ENCODE data around the gene LILRA2. TPM values are rescaled to one million over a fixed set of nuclear protein-coding genes. Genes with fewer than 3 reads are reported as not detected.

The LILRA2 gene
- polyA plus RNA-seq, 1 donor from 2014 or later = not detected

GRCh38 chr19:54612428-54612827 is 38.8 kb downstream of the LILRA2 start:
- TF ChIP-seq, protein P1, sequence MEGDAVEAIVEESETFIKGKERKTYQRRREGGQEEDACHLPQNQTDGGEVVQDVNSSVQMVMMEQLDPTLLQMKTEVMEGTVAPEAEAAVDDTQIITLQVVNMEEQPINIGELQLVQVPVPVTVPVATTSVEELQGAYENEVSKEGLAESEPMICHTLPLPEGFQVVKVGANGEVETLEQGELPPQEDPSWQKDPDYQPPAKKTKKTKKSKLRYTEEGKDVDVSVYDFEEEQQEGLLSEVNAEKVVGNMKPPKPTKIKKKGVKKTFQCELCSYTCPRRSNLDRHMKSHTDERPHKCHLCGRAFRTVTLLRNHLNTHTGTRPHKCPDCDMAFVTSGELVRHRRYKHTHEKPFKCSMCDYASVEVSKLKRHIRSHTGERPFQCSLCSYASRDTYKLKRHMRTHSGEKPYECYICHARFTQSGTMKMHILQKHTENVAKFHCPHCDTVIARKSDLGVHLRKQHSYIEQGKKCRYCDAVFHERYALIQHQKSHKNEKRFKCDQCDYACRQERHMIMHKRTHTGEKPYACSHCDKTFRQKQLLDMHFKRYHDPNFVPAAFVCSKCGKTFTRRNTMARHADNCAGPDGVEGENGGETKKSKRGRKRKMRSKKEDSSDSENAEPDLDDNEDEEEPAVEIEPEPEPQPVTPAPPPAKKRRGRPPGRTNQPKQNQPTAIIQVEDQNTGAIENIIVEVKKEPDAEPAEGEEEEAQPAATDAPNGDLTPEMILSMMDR (IDR thresholded peaks at IDR 0.05; ENCODE audit: poor library complexity, severe bottlenecking) = no peak
- TF ChIP-seq RAD21 (conservative IDR thresholded peaks at IDR 0.05) (no peak), TAF1 (IDR thresholded peaks at IDR 0.05; ENCODE audit: low read depth) (no peak), EZH2 (IDR thresholded peaks at IDR 0.05; ENCODE audit: borderline replicate concordance, insufficient read depth, low read length, poor library complexity, severe bottlenecking) (no peak), POLR2AphosphoS5 (IDR thresholded peaks at IDR 0.05) (no peak), SMC3 (conservative IDR thresholded peaks at IDR 0.05; ENCODE audit: poor library complexity) (no peak)
- Histone ChIP-seq H3K9ac (ENCODE audit: low read length) (no peak overlapping the region), H3K4me2 (ENCODE audit: low read length) (no peak overlapping the region), H3K79me2 (replicated peaks; ENCODE audit: insufficient read depth, low read length) (no peaks in the 10 kb centered on the region), H3K27ac (ENCODE audit: low read length) (no peak overlapping the region), H3F3A (ENCODE audit: insufficient read depth, low read length, poor library complexity, severe bottlenecking) (no peaks in the 10 kb centered on the region), H3K27me3 (ENCODE audit: insufficient read depth, low read depth, low read length) (no peaks in the 10 kb centered on the region), H3K9me2 (ENCODE audit: insufficient read depth, low read length) (no peaks in the 10 kb centered on the region), H3K4me3 (ENCODE audit: low read length) (no peak overlapping the region), H2AFZ (ENCODE audit: low read depth, low read length) (no peak overlapping the region), H4K20me1 (ENCODE audit: insufficient read depth) (no peaks in the 10 kb centered on the region), H3K36me3 (ENCODE audit: insufficient read depth, low read length) (no peaks in the 10 kb centered on the region), H3K9me3 (ENCODE audit: low read length) (peaks cover 6% of the 10 kb centered on the region)

- H3K9me3 ChIP-seq (ENCODE audit: low read length) = peaks cover 6% of the 10 kb centered on the region
These were observed 41.1 kb downstream of the LILRA2 start for GRCh38 chr19:54614726-54615125.

More at GRCh38 chr19:54614726-54615125, 41.1 kb downstream of the LILRA2 start:
- Histone ChIP-seq H2AFZ (ENCODE audit: low read depth, low read length) (no peak overlapping the region), H3K4me3 (ENCODE audit: low read length) (no peak overlapping the region), H3F3A (ENCODE audit: insufficient read depth, low read length, poor library complexity, severe bottlenecking) (no peaks in the 10 kb centered on the region), H3K9ac (ENCODE audit: low read length) (no peak overlapping the region), H4K20me1 (ENCODE audit: insufficient read depth) (no peaks in the 10 kb centered on the region), H3K27ac (ENCODE audit: low read length) (no peak overlapping the region), H3K9me2 (ENCODE audit: insufficient read depth, low read length) (no peaks in the 10 kb centered on the region), H3K4me2 (ENCODE audit: low read length) (no peak overlapping the region), H3K27me3 (ENCODE audit: insufficient read depth, low read depth, low read length) (no peaks in the 10 kb centered on the region), H3K36me3 (ENCODE audit: insufficient read depth, low read length) (no peaks in the 10 kb centered on the region), H3K79me2 (replicated peaks; ENCODE audit: insufficient read depth, low read length) (no peaks in the 10 kb centered on the region)
- no peak for TF ChIP-seq EZH2 (IDR thresholded peaks at IDR 0.05; ENCODE audit: borderline replicate concordance, insufficient read depth, low read length, poor library complexity, severe bottlenecking)
- TF ChIP-seq RAD21 (conservative IDR thresholded peaks at IDR 0.05) = no peak
- TF ChIP-seq TAF1 (IDR thresholded peaks at IDR 0.05; ENCODE audit: low read depth) = no peak
- TF ChIP-seq, protein P2, sequence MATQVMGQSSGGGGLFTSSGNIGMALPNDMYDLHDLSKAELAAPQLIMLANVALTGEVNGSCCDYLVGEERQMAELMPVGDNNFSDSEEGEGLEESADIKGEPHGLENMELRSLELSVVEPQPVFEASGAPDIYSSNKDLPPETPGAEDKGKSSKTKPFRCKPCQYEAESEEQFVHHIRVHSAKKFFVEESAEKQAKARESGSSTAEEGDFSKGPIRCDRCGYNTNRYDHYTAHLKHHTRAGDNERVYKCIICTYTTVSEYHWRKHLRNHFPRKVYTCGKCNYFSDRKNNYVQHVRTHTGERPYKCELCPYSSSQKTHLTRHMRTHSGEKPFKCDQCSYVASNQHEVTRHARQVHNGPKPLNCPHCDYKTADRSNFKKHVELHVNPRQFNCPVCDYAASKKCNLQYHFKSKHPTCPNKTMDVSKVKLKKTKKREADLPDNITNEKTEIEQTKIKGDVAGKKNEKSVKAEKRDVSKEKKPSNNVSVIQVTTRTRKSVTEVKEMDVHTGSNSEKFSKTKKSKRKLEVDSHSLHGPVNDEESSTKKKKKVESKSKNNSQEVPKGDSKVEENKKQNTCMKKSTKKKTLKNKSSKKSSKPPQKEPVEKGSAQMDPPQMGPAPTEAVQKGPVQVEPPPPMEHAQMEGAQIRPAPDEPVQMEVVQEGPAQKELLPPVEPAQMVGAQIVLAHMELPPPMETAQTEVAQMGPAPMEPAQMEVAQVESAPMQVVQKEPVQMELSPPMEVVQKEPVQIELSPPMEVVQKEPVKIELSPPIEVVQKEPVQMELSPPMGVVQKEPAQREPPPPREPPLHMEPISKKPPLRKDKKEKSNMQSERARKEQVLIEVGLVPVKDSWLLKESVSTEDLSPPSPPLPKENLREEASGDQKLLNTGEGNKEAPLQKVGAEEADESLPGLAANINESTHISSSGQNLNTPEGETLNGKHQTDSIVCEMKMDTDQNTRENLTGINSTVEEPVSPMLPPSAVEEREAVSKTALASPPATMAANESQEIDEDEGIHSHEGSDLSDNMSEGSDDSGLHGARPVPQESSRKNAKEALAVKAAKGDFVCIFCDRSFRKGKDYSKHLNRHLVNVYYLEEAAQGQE (IDR thresholded peaks at IDR 0.05; ENCODE audit: borderline replicate concordance) = no peak
- TF ChIP-seq, protein P1 (IDR thresholded peaks at IDR 0.05; ENCODE audit: poor library complexity, severe bottlenecking) = no peak
- TF ChIP-seq EP300 (conservative IDR thresholded peaks at IDR 0.05; ENCODE audit: poor library complexity, severe bottlenecking) = no peak
- TF ChIP-seq SMC3 (conservative IDR thresholded peaks at IDR 0.05; ENCODE audit: poor library complexity) = no peak
- no peak for TF ChIP-seq MXI1 (conservative IDR thresholded peaks at IDR 0.05; ENCODE audit: poor library complexity, severe bottlenecking)
- no peak for TF ChIP-seq POLR2AphosphoS5 (IDR thresholded peaks at IDR 0.05)
